GF-D8 (cell line): ENCODE data around the gene CLOCK.
A peak's percentile ranks its signal among the peaks of the same experiment; 100 is the strongest.
"Not testable (repeated sequence)": the region's sequence is repeated elsewhere in the genome, so short reads cannot be mapped to it uniquely, and the experiment has no call there.

ENCODE experiments used
- DNase-seq: peaks from one replicate; lab custom pipeline; 2025; lab: John Stamatoyannopoulos, UW

The CLOCK gene

GRCh38 chr4:55546756-55547465 is at the start of gene CLOCK:
TSS of gene CLOCK (minus strand) at chr4:55546909. CDS start at chr4:55482785, 64,124 bp downstream.
- DNase-seq = peak; percentile 49

GRCh38 chr4:55592014-55592413 is 45.3 kb upstream of the CLOCK start, which contains the start of gene PDCL2:
TSS of gene PDCL2 (minus strand) at chr4:55592245. CDS start at chr4:55592109, 136 bp downstream.
- no peak for DNase-seq

GRCh38 chr4:55588160-55588559 is 41.5 kb upstream of the CLOCK start:
- DNase-seq = no peak

- DNase-seq = not testable (repeated sequence)
Measured at GRCh38 chr4:55582773-55583172, 36.1 kb upstream of the CLOCK start.

- no peak for DNase-seq
Measured at GRCh38 chr4:55578341-55579010, 31.8 kb upstream of the CLOCK start.

- no peak for DNase-seq
Measured at GRCh38 chr4:55575513-55575912, 28.8 kb upstream of the CLOCK start.

GRCh38 chr4:55574252-55574651 is 27.5 kb upstream of the CLOCK start:
- no peak for DNase-seq

- DNase-seq = no peak
Measured at GRCh38 chr4:55571806-55572205, 25.1 kb upstream of the CLOCK start.

GRCh38 chr4:55568905-55569504 is 22.3 kb upstream of the CLOCK start:
- DNase-seq = no peak

- DNase-seq = no peak
Measured at GRCh38 chr4:55561889-55562288, 15.2 kb upstream of the CLOCK start.

- DNase-seq = no peak
Measured at GRCh38 chr4:55560096-55560495, 13.4 kb upstream of the CLOCK start.

- DNase-seq = no peak
Measured at GRCh38 chr4:55554453-55555030, 7.8 kb upstream of the CLOCK start.

- no peak for DNase-seq
Measured at GRCh38 chr4:55553441-55554201, 6.9 kb upstream of the CLOCK start.

- DNase-seq = not testable (repeated sequence)
Measured at GRCh38 chr4:55551964-55552363, 5.3 kb upstream of the CLOCK start.

GRCh38 chr4:55549888-55550287 is 3.2 kb upstream of the CLOCK start:
- no peak for DNase-seq

GRCh38 chr4:55547918-55548317 is 1.2 kb upstream of the CLOCK start:
- DNase-seq = no peak

- DNase-seq = no peak
Measured at GRCh38 chr4:55547466-55547770, 709 bp upstream of the CLOCK start.

GRCh38 chr4:55546506-55546755 is 278 bp downstream of the CLOCK start:
- DNase-seq = no peak

- DNase-seq = peak; percentile 53
Measured at GRCh38 chr4:55545641-55546505, 836 bp downstream of the CLOCK start.

GRCh38 chr4:55545151-55545550 is 1.6 kb downstream of the CLOCK start:
- DNase-seq = no peak

GRCh38 chr4:55543858-55544257 is 2.9 kb downstream of the CLOCK start:
- DNase-seq = no peak

GRCh38 chr4:55540271-55540670 is 6.4 kb downstream of the CLOCK start:
- DNase-seq = no peak
